VCaP (cell line): ENCODE measurements around the gene CYB561.

Source experiments
- H3K27ac ChIP-seq: fragments of 450-650 bp; 2 replicates; pipeline ENCODE4 v1.5.1; 2017
- TF ChIP-seq, protein P1 (sequence below): fragments of 450-650 bp; conservative IDR thresholded peaks from 2 replicates; pipeline ENCODE4 v1.5.1; 2017; ENCODE audit warnings: mild to moderate bottlenecking, moderate library complexity

Gene CYB561

DNA sequence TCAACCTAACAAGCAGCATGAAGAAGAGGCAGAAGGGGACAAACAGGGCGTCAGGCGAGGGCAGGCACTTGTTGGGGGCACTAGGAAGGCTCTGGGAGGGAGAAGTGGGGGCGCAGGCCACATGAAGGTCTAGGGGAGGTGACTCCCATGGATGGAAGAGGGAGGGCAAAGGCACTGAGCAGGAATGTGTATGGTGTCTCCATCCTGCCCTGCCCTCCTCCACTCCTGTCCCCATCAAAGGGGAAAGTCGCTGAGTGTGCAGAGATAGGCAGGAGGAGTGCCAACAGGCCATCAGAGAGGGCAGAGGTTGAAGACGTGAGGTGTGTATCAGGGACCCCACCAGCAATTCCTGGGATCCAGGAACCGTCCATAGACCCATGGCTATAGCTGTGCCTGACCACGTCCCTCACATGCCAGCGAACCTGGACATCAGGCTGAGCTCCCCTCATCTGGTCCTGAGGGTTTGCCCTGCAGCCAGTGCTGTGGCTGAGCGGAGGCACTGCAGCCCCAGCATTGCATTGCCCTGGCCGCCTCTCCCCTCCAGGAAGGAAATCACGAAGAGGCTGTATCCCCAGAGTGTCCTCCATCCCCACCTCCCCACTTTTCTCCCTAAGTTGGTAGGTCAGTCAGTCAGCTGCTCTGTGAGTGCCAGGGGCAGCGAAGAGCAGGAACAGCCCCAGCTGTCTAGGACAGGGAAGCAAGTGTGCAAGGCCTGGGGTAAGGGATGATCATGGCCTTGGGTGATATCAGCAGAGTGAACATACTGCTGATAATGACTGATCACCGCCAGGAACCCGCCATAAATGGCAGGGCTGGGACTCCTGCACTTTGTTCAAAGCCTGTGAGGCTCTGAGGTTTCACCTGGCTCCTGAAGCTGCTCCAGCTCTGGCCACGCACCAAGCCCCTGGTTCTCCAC is 6.2 kb upstream of the CYB561 start:
- TF ChIP-seq, protein P1, sequence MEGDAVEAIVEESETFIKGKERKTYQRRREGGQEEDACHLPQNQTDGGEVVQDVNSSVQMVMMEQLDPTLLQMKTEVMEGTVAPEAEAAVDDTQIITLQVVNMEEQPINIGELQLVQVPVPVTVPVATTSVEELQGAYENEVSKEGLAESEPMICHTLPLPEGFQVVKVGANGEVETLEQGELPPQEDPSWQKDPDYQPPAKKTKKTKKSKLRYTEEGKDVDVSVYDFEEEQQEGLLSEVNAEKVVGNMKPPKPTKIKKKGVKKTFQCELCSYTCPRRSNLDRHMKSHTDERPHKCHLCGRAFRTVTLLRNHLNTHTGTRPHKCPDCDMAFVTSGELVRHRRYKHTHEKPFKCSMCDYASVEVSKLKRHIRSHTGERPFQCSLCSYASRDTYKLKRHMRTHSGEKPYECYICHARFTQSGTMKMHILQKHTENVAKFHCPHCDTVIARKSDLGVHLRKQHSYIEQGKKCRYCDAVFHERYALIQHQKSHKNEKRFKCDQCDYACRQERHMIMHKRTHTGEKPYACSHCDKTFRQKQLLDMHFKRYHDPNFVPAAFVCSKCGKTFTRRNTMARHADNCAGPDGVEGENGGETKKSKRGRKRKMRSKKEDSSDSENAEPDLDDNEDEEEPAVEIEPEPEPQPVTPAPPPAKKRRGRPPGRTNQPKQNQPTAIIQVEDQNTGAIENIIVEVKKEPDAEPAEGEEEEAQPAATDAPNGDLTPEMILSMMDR = no peak

DNA sequence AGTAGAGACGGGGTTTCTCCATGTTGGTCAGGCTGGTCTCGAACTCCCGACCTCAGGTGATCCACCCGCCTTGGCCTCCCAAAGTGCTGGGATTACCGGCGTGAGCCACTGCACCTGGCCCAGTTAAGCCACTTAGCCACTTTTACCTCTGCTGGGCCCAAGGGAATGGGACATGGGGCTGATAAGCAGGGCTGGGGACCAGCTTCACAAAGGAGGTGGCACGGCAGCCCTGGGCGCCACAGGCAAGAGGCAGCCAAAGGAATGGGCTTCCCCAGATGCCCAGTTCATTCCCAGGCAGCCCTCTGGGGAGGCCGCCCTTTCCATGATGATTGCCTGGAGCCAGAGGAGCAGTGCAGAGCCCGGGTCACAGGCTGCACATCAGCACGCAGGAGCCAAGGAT is 5.0 kb upstream of the CYB561 start:
- H3K27ac ChIP-seq = no peak overlapping the region
- TF ChIP-seq, protein P1 = no peak

More for the DNA sequence above, 6.2 kb upstream of the CYB561 start:
- no peak overlapping the region for H3K27ac ChIP-seq

DNA sequence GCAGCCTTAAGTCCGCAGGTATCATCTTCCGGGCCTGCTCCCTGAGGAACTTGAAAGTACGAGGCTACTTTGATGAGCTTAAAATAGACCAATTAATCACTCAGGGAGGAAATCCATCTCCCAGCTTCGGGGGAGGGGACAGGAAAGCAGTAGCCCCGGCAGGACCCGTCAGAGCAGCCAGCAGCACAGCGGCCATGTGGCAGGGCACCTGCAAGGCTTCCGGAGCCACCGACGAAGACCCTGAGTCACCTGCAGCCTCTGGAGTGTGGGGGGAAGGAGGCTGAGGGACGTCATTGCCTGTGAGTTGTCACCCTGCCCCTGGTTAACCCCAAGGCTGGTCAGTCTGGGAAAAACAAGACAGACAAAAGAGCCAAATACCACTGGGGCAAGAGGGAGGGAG is 4.4 kb upstream of the CYB561 start:
- TF ChIP-seq, protein P1 = no peak

DNA sequence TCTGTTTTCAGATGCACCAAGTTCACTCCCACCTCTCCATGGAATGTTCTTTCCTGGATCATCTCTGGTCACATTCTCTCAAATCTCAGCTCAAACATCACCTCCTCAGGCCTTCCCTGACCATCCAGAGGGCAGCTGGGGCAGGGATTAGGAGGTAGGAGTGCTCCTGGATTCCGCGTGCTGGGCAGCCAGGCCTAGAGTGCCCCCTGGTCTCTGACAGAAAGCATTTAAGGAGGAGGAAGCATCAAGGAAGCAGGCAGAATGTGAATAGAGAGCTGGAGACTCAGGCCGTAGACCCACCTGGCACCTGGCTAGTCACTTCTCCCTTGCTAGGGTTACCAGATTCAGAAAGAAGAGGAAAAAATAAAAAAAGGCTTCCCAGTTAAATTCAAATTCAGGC is 2.5 kb upstream of the CYB561 start:
- TF ChIP-seq, protein P1 = no peak
- peak overlapping the region; percentile 98 for H3K27ac ChIP-seq

More for the DNA sequence above, 4.4 kb upstream of the CYB561 start:
- H3K27ac ChIP-seq = no peak overlapping the region

DNA sequence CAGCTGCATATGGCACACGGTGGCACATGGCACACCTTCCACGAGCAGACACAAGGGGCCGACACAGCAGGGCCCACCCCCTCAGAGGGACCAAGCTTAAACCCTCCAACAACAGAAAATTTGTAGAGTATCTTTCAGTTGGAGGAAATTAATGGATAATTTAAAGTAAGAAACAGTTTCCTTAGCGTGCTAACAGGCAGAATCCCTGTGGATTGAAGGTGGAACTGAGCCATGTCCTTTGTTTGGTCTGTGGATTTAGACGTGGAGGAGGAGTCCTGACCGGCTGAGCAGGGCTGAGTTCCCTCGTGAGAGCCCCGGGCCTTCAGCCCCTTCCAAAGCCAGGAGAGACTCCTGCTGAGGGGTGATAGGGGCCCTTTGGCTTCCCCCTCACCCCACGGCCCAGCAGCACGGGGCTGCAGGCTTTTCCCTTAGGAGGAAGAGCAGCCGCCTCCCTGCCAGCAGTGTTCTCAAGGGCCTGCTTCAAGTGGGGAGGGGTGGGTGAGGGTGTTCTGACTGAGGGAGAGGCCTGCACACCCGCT is 1.4 kb upstream of the CYB561 start:
- peak overlapping the region; percentile 98 for H3K27ac ChIP-seq

DNA sequence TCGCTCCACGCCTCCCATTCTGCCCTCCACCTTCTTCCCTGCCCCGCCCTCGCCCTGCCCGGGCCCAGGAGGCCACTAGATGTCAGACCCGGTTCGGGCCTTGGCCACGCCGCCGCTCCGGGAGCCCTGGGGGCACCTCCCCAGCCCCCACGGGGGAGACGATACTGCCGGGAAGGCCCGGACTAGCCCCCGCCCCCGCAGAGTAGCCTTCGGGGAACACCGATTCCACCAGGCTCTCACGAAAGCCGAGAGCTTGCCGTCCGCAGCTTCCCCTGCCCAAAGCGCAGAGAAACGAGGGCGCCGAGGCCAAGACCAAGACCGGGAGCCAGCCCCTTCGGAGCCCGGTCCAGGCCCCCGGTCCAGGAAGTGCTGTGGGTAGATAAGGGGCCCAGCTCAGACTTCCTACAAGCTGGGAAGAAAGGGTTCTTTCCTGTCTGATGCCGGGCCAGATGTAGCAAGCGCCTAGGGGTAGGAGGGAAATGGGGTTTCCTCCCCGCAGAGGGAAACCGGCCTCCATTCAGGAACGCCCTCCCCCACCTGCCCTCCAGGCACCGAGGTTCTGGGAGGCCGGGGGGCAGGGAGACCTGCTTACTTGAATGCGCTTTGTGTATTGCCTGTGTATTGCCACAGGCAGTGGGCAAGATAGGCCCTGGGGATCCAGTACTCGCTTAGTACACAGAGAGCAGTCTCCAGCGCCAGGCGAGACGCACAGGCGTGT is 806 bp upstream of the CYB561 start:
- TF ChIP-seq, protein P1 = peak; percentile 57
- H3K27ac ChIP-seq = peak overlapping the region; percentile 98

More for the DNA sequence above, 1.4 kb upstream of the CYB561 start:
- TF ChIP-seq, protein P1 = no peak

DNA sequence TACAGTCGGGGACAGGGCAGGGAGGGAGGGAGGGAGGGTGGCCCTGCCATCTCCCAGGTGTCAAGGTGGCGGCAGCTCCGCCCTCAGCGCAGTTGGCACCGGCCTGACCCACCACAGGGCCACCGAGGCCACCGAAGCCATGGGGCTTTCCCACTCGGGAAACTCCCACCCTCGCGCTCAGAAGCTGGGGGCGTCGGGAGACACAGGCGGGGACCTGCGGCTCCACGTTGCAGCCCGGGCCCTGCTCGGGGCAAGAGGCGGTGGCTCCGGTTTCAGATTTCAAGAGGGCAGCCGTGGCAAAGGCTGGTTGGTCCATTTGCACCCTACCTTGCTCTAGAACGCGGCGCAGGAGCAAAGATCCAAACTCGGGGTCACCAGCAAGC is 544 bp downstream of the CYB561 start:
- peak overlapping the region; percentile 98 for H3K27ac ChIP-seq
- TF ChIP-seq, protein P1 = no peak
